ENCODE results near the gene SLC38A2. TPM values are rescaled to one million over a fixed set of nuclear protein-coding genes. Genes with fewer than 3 reads are reported as not detected.

The SLC38A2 gene
- total RNA-seq, 6 experiments from 2014 or later, result 787 to 1,148 (median 975) TPM

DNA sequence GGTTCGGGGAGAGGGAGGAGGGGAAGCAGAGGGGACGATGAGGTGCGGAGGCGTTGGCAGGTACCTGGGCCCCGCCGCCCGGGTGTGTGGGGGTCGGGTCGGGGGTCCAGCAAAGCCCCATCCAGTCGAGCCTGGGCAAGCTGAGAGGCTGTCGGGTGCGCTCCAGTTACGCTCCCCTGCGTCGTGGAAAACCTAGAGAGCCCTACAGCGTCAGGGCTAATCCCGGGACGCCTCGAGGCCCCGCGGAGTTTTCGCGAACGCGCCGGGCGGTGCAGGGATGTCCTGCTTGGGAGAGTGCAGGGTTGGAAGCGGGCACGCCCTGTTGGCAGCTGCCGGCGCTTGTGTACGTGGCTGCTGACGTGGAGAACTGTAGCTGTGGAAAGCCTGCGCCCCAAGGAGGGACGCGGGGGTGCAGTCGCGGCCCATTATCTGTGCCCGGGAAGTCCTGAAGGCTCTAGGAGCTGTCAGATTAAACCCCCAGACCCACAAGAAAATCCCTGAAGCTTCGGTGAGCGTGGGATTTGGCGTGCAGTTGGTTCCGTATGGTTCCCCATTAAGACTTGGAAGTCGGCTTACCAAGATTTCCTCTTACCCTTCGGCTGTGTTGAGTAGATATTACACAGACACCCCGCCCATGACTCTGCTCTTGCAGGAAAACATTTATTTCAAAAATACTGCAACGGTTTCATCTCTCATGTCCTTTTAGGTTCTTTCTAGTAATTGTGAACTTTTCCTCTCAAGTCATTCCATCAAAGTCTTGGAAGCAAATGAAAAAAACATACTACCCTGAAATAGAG is 11.3 kb upstream of the SLC38A2 start:
- no peaks in the 10 kb centered on the region for H3K9me3 Mint-ChIP-seq
- H3K27ac Mint-ChIP-seq, result peak overlapping the region; percentile 97
- peaks cover 27% of the 10 kb centered on the region for H3K36me3 Mint-ChIP-seq (ENCODE audit: low read depth)
- DNase-seq, result peak; percentile 96
- TF ChIP-seq CTCF (IDR thresholded peaks at IDR 0.05), result no peak
- peaks cover 82% of the 10 kb centered on the region for H3K4me1 Mint-ChIP-seq (ENCODE audit: low read depth)
- H3K27me3 Mint-ChIP-seq (ENCODE audit: insufficient read depth), result peaks cover 4% of the 10 kb centered on the region
- H3K4me3 Mint-ChIP-seq, result peak overlapping the region; percentile 89

GRCh38 chr12:46382964-46383653 is 10.5 kb upstream of the SLC38A2 start:
- Mint-ChIP-seq H3K27ac (peak overlapping the region; percentile 97), H3K4me1 (ENCODE audit: low read depth) (peaks cover 82% of the 10 kb centered on the region), H3K27me3 (ENCODE audit: insufficient read depth) (peaks cover 4% of the 10 kb centered on the region), H3K36me3 (ENCODE audit: low read depth) (peaks cover 27% of the 10 kb centered on the region), H3K9me3 (no peaks in the 10 kb centered on the region), H3K4me3 (peak overlapping the region; percentile 89)
- DNase-seq, result peak; percentile 95
- TF ChIP-seq CTCF (IDR thresholded peaks at IDR 0.05), result peak; percentile 48; the same call in 1 of the 2 replicates

- Mint-ChIP-seq H3K4me1 (ENCODE audit: low read depth) (peaks cover 82% of the 10 kb centered on the region), H3K4me3 (peak overlapping the region; percentile 89), H3K36me3 (ENCODE audit: low read depth) (peaks cover 22% of the 10 kb centered on the region), H3K27me3 (ENCODE audit: insufficient read depth) (peaks cover 4% of the 10 kb centered on the region), H3K9me3 (no peaks in the 10 kb centered on the region), H3K27ac (peak overlapping the region; percentile 97)
- DNase-seq, result peak; percentile 42
- TF ChIP-seq CTCF (IDR thresholded peaks at IDR 0.05), result no peak
Observed at GRCh38 chr12:46382408-46382963, 9.9 kb upstream of the SLC38A2 start.

GRCh38 chr12:46380881-46381280 is 8.3 kb upstream of the SLC38A2 start:
- H3K36me3 Mint-ChIP-seq (ENCODE audit: low read depth), result peaks cover 19% of the 10 kb centered on the region
- H3K4me1 Mint-ChIP-seq (ENCODE audit: low read depth), result peaks cover 78% of the 10 kb centered on the region
- peaks cover 4% of the 10 kb centered on the region; the same call in 1 of the 2 replicates for H3K27me3 Mint-ChIP-seq (ENCODE audit: insufficient read depth)
- H3K4me3 Mint-ChIP-seq, result no peak overlapping the region
- no peak for TF ChIP-seq CTCF (IDR thresholded peaks at IDR 0.05)
- no peak for DNase-seq
- no peak overlapping the region for H3K27ac Mint-ChIP-seq
- H3K9me3 Mint-ChIP-seq, result no peaks in the 10 kb centered on the region

DNA sequence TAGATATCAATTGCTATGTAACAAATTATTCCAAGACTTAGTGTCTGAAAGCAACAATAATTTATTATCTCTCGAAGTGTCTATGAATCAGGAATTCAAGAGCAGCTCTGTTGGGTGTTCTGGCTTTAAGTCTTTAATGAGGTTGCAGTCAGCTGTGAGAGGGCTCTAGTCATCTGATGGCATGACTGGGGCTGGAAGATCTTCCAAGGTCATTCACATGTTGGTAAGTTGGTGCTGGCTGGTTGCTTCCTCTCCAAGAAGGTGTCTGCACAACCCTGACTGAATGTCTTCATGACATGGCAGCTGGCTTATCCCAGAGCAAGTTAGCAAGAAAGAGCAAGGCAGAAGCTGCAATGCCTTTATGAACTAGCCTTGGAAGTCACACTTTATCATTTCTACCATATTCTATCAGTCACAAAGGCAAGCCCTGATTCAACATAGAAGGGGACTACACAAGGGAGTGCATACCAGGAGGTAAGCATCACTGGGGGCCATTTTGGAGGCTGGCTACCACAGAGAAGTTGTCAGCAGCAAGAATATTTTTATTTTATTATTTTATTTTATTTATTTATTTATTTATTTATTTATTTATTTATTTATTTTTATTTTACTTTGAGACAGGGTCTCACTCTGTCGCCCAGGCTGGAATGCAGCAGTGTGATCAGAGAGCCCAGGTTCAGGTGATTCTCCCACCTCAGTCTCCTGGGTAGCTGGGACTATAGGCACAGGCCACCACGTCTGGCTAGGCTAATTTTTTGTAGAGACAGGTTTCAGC is 7.6 kb upstream of the SLC38A2 start:
- Mint-ChIP-seq H3K27me3 (ENCODE audit: insufficient read depth) (peaks cover 4% of the 10 kb centered on the region; the same call in 1 of the 2 replicates), H3K27ac (no peak overlapping the region), H3K4me1 (ENCODE audit: low read depth) (peaks cover 71% of the 10 kb centered on the region), H3K9me3 (no peaks in the 10 kb centered on the region), H3K4me3 (no peak overlapping the region), H3K36me3 (ENCODE audit: low read depth) (peaks cover 19% of the 10 kb centered on the region)
- no peak for DNase-seq
- TF ChIP-seq CTCF (IDR thresholded peaks at IDR 0.05), result no peak
